Testis (tissue), 3 donors: Measurements from ENCODE around the gene OST4. TPM values are rescaled to one million over a fixed set of nuclear protein-coding genes. Genes with fewer than 3 reads are reported as not detected.

ENCODE experiments used
- DNase-seq: peaks from one replicate; pipeline ENCODE4 v3.0.0-alpha.2; 2019
- H3K27ac ChIP-seq, 2 donors: fragments of 200-600 bp; sonication (generic); one replicate each; pipeline ENCODE4 v1.5.1; 2019
- H3K27me3 ChIP-seq: fragments of 200-600 bp; sonication (generic); one replicate; pipeline ENCODE4 v1.5.1; 2019
- H3K36me3 ChIP-seq: fragments of 200-600 bp; sonication (generic); one replicate; pipeline ENCODE4 v1.5.1; 2017; ENCODE audit warnings: low read depth; ENCODE audit errors: missing control alignments
- H3K4me1 ChIP-seq: fragments of 200-600 bp; sonication (generic); one replicate; pipeline ENCODE4 v1.5.1; 2019
- H3K4me3 ChIP-seq, 2 donors: fragments of 200-600 bp; sonication (generic); one replicate each; pipeline ENCODE4 v1.5.1; 2017 to 2019
- H3K9me3 ChIP-seq: fragments of 200-600 bp; sonication (generic); one replicate; pipeline ENCODE4 v1.5.1; 2017
- CTCF ChIP-seq, 3 experiments: fragments of 450-650 bp in 2 of 3; fragments of 200-600 bp in 1 of 3; sonication (generic) in 1 of 3; IDR thresholded peaks; one replicate each; pipeline ENCODE4 v1.5.1; 2016 to 2019; ENCODE audit warnings: antibody characterized with exemption in 3 of 3, mild to moderate bottlenecking in 2 of 3, moderate library complexity in 1 of 3
- POLR2A ChIP-seq: fragments of 450-650 bp; IDR thresholded peaks from one replicate; pipeline ENCODE4 v1.6.1; 2017; ENCODE audit warnings: antibody characterized with exemption, mild to moderate bottlenecking, moderate library complexity
- WGBS, 2 donors: methylation state at CpG; one replicate each; pipeline ENCODE4 v1.1.5; 2018; 5-methylcytosine and 5-hydroxymethylcytosine counted together
- intact Hi-C: fragments of 100-400 bp; cut with DNase I; formaldehyde crosslinking; loops from one replicate; pipeline ENCODE4 v1.15.1; 2023; ENCODE audit warnings: low total_unique reads
- polyA plus RNA-seq: library from polyadenylated mRNA; stranded (reverse); fragments of 350-450 nt; fragmentation: Illumina TruSeq; extraction: RNeasy Lipid Tissue Mini Kit (QIAGEN cat#74804); gene quantifications from one replicate; pipeline ENCODE4 v1.2.3, GENCODE V29; 2014; ENCODE audit warnings: low read depth, low replicate concordance; ENCODE audit not compliant: insufficient read depth
- total RNA-seq, 2 donors: library from RNA; depleted of rRNA; stranded (reverse); fragments of >200 nt; gene quantifications; one replicate each; pipeline ENCODE4 v1.2.3, GENCODE V29; 2016

OST4 gene
- total and polyA plus RNA-seq, 3 donors from 2014 or later: 220 to 297 (median 262) TPM

GRCh38 chr2:27050996-27051901, 20.2 kb downstream of the OST4 start, which contains the start of gene AGBL5:
AGBL5 (plus strand) TSS chr2:27051668; CDS start chr2:27052959, 1,291 bp downstream.
- Histone ChIP-seq H3K4me3 (peak within 1 kb of the TSS; percentile 96 to 97), H3K36me3 (no peaks in the 10 kb centered on the region), H3K9me3 (no peaks in the 10 kb centered on the region), H3K27ac (peak within 1 kb of the TSS; percentile 94 to 95), H3K4me1 (peaks cover 8% of the 10 kb centered on the region), H3K27me3 (no peaks in the 10 kb centered on the region)
- TF ChIP-seq POLR2A: no peak
- TF ChIP-seq CTCF (IDR thresholded peaks at IDR 0.05): no peak
- intact Hi-C loops: no loop called here
- WGBS, 2 donors: 0% methylated on average over 33 to 56 of the region's 67 CpGs
- DNase-seq: peak; percentile 98

- Histone ChIP-seq H3K4me1 (peaks cover 8% of the 10 kb centered on the region), H3K9me3 (no peaks in the 10 kb centered on the region), H3K36me3 (no peaks in the 10 kb centered on the region), H3K27ac (peak overlapping the region; percentile 94 to 95), H3K27me3 (no peaks in the 10 kb centered on the region), H3K4me3 (peak overlapping the region; percentile 96 to 97)
- TF ChIP-seq POLR2A (no peak), CTCF (IDR thresholded peaks at IDR 0.05) (peak; percentile 20 to 30 (median 24))
- intact Hi-C loops: no loop called here
- peak; percentile 95 for DNase-seq
- WGBS, 2 donors: 0 to 1% methylated on average over 9 to 47 of the region's 48 CpGs
These were observed 21.0 kb downstream of the OST4 start for GRCh38 chr2:27050281-27050995.

DNA sequence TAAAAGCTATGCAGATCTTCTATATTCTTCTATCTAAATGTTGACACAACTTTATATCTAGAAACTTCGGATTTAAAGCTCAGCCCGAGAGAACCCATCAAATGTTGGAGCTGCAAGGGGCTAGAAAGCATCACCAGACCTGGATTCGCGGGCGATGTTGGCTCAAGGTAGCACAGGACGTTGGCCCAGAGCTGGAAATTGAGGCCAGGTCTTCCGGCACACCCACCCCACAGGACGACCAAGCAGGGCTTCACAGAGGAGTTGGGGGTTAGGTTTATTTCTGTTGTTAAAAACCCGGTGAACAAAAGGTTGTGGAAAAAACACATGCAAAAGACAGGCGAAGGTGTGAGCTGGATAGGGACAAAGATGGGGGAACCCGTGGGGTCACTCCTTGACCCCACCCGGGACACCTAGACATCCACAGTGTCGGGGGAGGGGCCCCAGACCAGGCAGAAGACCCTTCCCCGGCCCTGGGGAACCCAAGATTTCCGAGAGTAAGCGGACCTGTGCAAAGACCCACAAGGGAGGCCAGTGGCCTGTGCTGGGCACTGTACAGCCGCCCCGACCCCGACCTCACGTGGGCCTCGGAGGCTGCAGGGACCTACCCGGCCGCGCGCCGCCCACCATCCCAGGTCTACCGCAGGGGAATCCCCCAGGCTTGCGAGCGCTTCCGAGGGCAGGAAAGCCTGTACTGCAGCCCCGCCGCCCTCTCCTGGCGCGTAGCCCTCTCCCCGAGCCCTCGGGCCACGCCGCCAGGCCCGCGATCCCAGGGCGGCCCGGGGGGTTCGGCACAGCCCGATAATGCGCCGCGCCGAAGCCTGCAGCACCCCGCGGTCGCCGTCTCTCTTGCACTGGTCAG, 21.8 kb downstream of the OST4 start:
- peak; percentile 47 for DNase-seq
- intact Hi-C loops: no loop called here
- TF ChIP-seq POLR2A: no peak
- no peak for TF ChIP-seq CTCF (IDR thresholded peaks at IDR 0.05)
- Histone ChIP-seq H3K9me3 (no peaks in the 10 kb centered on the region), H3K27me3 (no peaks in the 10 kb centered on the region), H3K36me3 (no peaks in the 10 kb centered on the region), H3K27ac (peak overlapping the region; percentile 94 to 95), H3K4me3 (peak overlapping the region; percentile 96 to 97), H3K4me1 (peaks cover 8% of the 10 kb centered on the region)
- WGBS, 2 donors: 13 to 16% methylated on average over 16 to 28 of the region's 52 CpGs

DNA sequence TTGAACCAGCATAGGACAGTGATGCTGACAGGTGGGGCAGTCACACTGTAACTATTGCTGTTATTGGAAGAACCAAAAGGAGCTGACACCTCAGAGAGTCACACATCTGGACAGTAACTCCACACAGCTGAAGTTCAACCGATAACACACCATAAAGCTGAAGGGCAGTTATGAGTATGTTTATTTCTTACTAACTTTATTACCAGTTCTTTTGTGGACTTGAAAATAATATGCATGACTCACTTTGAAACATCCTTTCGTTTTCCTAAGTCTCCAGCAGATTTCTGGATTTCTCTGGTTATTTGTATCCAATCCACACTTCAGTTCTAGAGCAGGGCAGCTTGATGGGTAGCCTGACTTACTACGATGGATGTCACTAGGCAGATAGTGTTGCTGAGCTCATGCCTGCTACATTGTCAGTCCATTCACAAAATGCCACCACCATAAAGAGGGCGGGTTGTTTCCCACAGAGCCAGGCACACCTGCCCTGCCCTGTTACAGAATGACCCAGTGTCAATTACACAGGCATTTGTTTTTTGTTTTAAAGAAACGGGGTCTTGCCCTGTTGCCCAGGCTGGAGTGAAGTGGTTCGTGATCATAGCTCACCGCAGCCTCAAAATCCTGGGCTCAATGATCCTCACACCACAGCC, 28.3 kb downstream of the OST4 start:
- Histone ChIP-seq H3K27ac (no peak overlapping the region), H3K4me1 (no peaks in the 10 kb centered on the region), H3K27me3 (no peaks in the 10 kb centered on the region), H3K4me3 (no peak overlapping the region), H3K9me3 (no peaks in the 10 kb centered on the region), H3K36me3 (no peaks in the 10 kb centered on the region)
- DNase-seq: no peak
- 82 to 83% methylated on average over 7 of the region's 7 CpGs for WGBS, 2 donors
- intact Hi-C loops: no loop called here
- no peak for TF ChIP-seq CTCF (IDR thresholded peaks at IDR 0.05)
- TF ChIP-seq POLR2A: no peak
